DOHH2 (cell line): ENCODE measurements around the gene FARS2.

Source experiments
- EZH2phosphoT487 ChIP-seq: fragments of 200-600 bp; sonication (generic); IDR thresholded peaks from 2 replicates; pipeline ENCODE4 v1.6.1; 2017; ENCODE audit warnings: borderline replicate concordance, mild to moderate bottlenecking, antibody characterized with exemption, low read length, moderate library complexity, mixed read lengths
- TF ChIP-seq, protein P1 (sequence below): fragments of 200-600 bp; sonication (generic); IDR thresholded peaks from one replicate; pipeline ENCODE4 v1.5.1; 2014; ENCODE audit warnings: antibody characterized with exemption, mild to moderate bottlenecking, low read depth, low read length; ENCODE audit not compliant: poor library complexity, severe bottlenecking

DNA sequence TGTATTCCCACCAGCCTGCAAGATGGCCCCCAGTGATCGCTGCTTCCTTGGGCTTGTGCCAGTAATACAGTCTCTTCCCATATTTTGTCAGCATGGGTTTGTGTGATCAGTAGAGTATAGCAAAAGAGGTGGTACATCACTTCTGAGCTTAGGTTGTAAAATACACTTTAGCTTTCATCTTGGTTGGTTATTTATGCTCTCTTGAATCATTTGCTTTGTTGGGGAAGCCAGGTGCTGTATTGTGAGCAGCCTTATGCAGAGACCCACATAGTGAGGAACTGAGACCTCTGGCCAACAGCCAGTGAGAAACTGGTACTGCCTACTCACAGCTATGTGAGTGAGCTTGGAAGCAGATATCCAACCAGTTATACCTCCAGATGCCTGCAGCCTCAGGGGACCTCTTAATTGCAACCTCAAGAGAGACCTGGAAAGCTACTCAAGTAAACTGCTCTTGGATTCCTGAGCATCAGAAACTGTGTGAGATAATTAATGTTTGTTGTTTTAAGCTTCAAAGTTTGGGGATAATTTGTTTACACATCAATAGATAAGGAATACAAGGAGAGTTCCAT lies 229.3 kb downstream of the FARS2 start:
- TF ChIP-seq, protein P1, sequence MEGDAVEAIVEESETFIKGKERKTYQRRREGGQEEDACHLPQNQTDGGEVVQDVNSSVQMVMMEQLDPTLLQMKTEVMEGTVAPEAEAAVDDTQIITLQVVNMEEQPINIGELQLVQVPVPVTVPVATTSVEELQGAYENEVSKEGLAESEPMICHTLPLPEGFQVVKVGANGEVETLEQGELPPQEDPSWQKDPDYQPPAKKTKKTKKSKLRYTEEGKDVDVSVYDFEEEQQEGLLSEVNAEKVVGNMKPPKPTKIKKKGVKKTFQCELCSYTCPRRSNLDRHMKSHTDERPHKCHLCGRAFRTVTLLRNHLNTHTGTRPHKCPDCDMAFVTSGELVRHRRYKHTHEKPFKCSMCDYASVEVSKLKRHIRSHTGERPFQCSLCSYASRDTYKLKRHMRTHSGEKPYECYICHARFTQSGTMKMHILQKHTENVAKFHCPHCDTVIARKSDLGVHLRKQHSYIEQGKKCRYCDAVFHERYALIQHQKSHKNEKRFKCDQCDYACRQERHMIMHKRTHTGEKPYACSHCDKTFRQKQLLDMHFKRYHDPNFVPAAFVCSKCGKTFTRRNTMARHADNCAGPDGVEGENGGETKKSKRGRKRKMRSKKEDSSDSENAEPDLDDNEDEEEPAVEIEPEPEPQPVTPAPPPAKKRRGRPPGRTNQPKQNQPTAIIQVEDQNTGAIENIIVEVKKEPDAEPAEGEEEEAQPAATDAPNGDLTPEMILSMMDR = no peak
- TF ChIP-seq EZH2phosphoT487 = no peak
